Panc1 (cell line): ENCODE data around the gene SLC9A9. TPM values are rescaled to one million over a fixed set of nuclear protein-coding genes. Genes with fewer than 3 reads are reported as not detected.

Experiments used
- ATAC-seq: fragments of 200-7000 bp; cut with Tn5 transposase; 2 replicates; pipeline ENCODE4 v1.9.1; 2020; ENCODE audit warnings: mild to moderate bottlenecking, moderate library complexity
- BruUV-seq: library from RNA; stranded (reverse); fragments of 400-500 nt; replicated peaks from 2 replicates; lab custom pipeline; 2021; lab: Mats Ljungman, UMichigan
- CTCF ChIA-PET: fragments of 300-600 bp; sonication (Branson Sonifier 250); formaldehyde crosslinking; loops from one replicate; lab custom pipeline; 2022; ENCODE audit warnings: antibody characterized with exemption; lab: Charles Lee
- POLR2A ChIA-PET: fragments of 300-600 bp; sonication (Branson Sonifier 250); formaldehyde crosslinking; loops from one replicate; lab custom pipeline; 2022; ENCODE audit warnings: antibody characterized with exemption; lab: Charles Lee
- DNase-seq: peaks from one replicate; pipeline ENCODE4 v3.0.0-alpha.2; 2010; ENCODE audit warnings: low read depth, low spot score
- H3K27ac ChIP-seq: 2 replicates; pipeline ENCODE4 v1.5.1; 2011; ENCODE audit warnings: mild to moderate bottlenecking, low read length, inconsistent platforms
- H3K27me3 ChIP-seq: fragments of 200-500 bp; sonication (Bioruptor generic); 2 replicates; pipeline ENCODE4 v1.6.0; 2014; ENCODE audit warnings: low read length, inconsistent platforms; ENCODE audit not compliant: control insufficient read depth, insufficient read depth
- H3K36me3 ChIP-seq: fragments of 200-500 bp; sonication (Bioruptor generic); 2 replicates; pipeline ENCODE4 v1.5.1; 2014; ENCODE audit warnings: inconsistent platforms, mild to moderate bottlenecking, low read length, moderate library complexity; ENCODE audit not compliant: control insufficient read depth, insufficient read depth
- H3K4me1 ChIP-seq: 2 replicates; pipeline ENCODE4 v1.5.1; 2011; ENCODE audit warnings: inconsistent platforms, mild to moderate bottlenecking, low read length, moderate library complexity; ENCODE audit not compliant: control insufficient read depth, insufficient read depth
- H3K4me3 ChIP-seq, 2 experiments: 2 replicates each; pipeline ENCODE4 v1.5.1; 2011 to 2012; ENCODE audit warnings: low read depth in 2 of 2, low read length in 2 of 2, mild to moderate bottlenecking in 2 of 2, inconsistent platforms in 1 of 2, moderate library complexity in 1 of 2
- H3K9me3 ChIP-seq: fragments of 200-500 bp; sonication (Bioruptor generic); 2 replicates; pipeline ENCODE4 v1.5.1; 2014; ENCODE audit warnings: low read depth, mild to moderate bottlenecking, inconsistent platforms, low read length, moderate library complexity; ENCODE audit not compliant: control insufficient read depth, insufficient read depth
- CTCF ChIP-seq: fragments of 450-650 bp; IDR thresholded peaks from 2 replicates; pipeline ENCODE4 v1.5.1; 2017; ENCODE audit warnings: mild to moderate bottlenecking
- POLR2AphosphoS5 ChIP-seq: IDR thresholded peaks from 2 replicates; pipeline ENCODE4 v1.6.1; 2012; ENCODE audit warnings: mild to moderate bottlenecking, low read depth, low read length, moderate library complexity
- REST ChIP-seq, 2 experiments: IDR thresholded peaks; 2 replicates each; pipeline ENCODE4 v1.6.1; 2011 to 2012; ENCODE audit warnings: low read depth in 2 of 2, control low read depth in 1 of 2, low read length in 1 of 2, mild to moderate bottlenecking in 1 of 2, moderate library complexity in 1 of 2; ENCODE audit not compliant: insufficient read depth in 1 of 2
- SIN3A ChIP-seq: IDR thresholded peaks from 2 replicates; pipeline ENCODE4 v1.6.1; 2012; ENCODE audit warnings: low read depth, mild to moderate bottlenecking, low read length, moderate library complexity, borderline replicate concordance; ENCODE audit not compliant: insufficient read depth
- TCF7L2 ChIP-seq: IDR thresholded peaks from 2 replicates; pipeline ENCODE4 v1.6.1; 2011; ENCODE audit warnings: mild to moderate bottlenecking, low read depth, low read length, inconsistent platforms
- in situ Hi-C: cut with HindIII; loops from 2 replicates; pipeline ENCODE4 v1.10.0; 2016; ENCODE audit warnings: low sequenced_read_pairs, low pct_unique_long_range_greater_than_20kb
- intact Hi-C: fragments of 100-400 bp; cut with micrococcal nuclease; formaldehyde crosslinking; loops from one replicate; pipeline ENCODE4 v1.10.0; 2022; ENCODE audit not compliant: unreplicated experiment
- total RNA-seq: library from RNA; stranded (reverse); gene quantifications from one replicate; pipeline ENCODE4 v1.2.1, GENCODE V29; 2021; ENCODE audit not compliant: unreplicated experiment

SLC9A9 gene
- total RNA-seq, 1 experiment from 2014 or later, result not detected

- DNase-seq, result no peak
- in situ Hi-C loops, result no loop called here
- intact Hi-C loops, result no loop called here
- TF ChIP-seq SIN3A, result no peak
- TF ChIP-seq TCF7L2, result no peak
- no peak for TF ChIP-seq REST (IDR thresholded peaks at IDR 0.05; ENCODE audit: insufficient read depth in 1 of 2, low read depth in 2 of 2, low read length in 1 of 2)
- no peak for TF ChIP-seq POLR2AphosphoS5
- TF ChIP-seq CTCF, result no peak
- no peaks in the 10 kb centered on the region for H3K9me3 ChIP-seq
- no peaks in the 10 kb centered on the region for H3K27me3 ChIP-seq
- H3K36me3 ChIP-seq, result no peaks in the 10 kb centered on the region
- ChIA-PET CTCF (no interaction called here), POLR2A (no interaction called here)
- no TSS peak for BruUV-seq
- ATAC-seq, result no peak
- no peak overlapping the region for H3K4me3 ChIP-seq
- no peaks in the 10 kb centered on the region for H3K4me1 ChIP-seq
- H3K27ac ChIP-seq, result no peak overlapping the region
Observed at GRCh38 chr3:143613226-143613625, 235.0 kb downstream of the SLC9A9 start.

- intact Hi-C loops, result no loop called here
- ChIA-PET POLR2A (no interaction called here), CTCF (no interaction called here)
- H3K9me3 ChIP-seq, result no peaks in the 10 kb centered on the region
- no TSS peak for BruUV-seq
- in situ Hi-C loops, result no loop called here
- ATAC-seq (no peak), DNase-seq (no peak)
- H3K4me3 ChIP-seq, result no peak overlapping the region
- TF ChIP-seq TCF7L2 (no peak), POLR2AphosphoS5 (no peak), CTCF (no peak), REST (IDR thresholded peaks at IDR 0.05; ENCODE audit: insufficient read depth in 1 of 2, low read depth in 2 of 2, low read length in 1 of 2) (no peak), SIN3A (no peak)
- no peak overlapping the region for H3K27ac ChIP-seq
- H3K36me3 ChIP-seq, result no peaks in the 10 kb centered on the region
- no peaks in the 10 kb centered on the region for H3K4me1 ChIP-seq
- no peaks in the 10 kb centered on the region for H3K27me3 ChIP-seq
Observed at GRCh38 chr3:143612541-143612940, 235.7 kb downstream of the SLC9A9 start.
